ENCODE results near the gene ICAM1.
"Not testable (repeated sequence)": the region's sequence is repeated elsewhere in the genome, so short reads cannot be mapped to it uniquely, and the experiment has no call there.

Gene ICAM1

GRCh38 chr19:10277795-10278589, 7.1 kb downstream of the ICAM1 start:
- DNase-seq (ENCODE audit: low read depth in 2 of 2), result no peak

GRCh38 chr19:10278935-10279334, 8.0 kb downstream of the ICAM1 start:
- DNase-seq (ENCODE audit: low read depth in 2 of 2), result no peak

GRCh38 chr19:10279737-10280442, 9.0 kb downstream of the ICAM1 start:
- no peak for DNase-seq (ENCODE audit: low read depth in 2 of 2)

- not testable (repeated sequence) for DNase-seq (ENCODE audit: low read depth in 2 of 2)
Observed at GRCh38 chr19:10282043-10282442, 11.1 kb downstream of the ICAM1 start.

GRCh38 chr19:10283301-10284064, 12.6 kb downstream of the ICAM1 start:
- no peak for DNase-seq (ENCODE audit: low read depth in 2 of 2)

GRCh38 chr19:10284065-10284959, 13.4 kb downstream of the ICAM1 start:
- DNase-seq (ENCODE audit: low read depth in 2 of 2), result no peak

- no peak for DNase-seq (ENCODE audit: low read depth in 2 of 2)
Observed at GRCh38 chr19:10284960-10285278, 14.0 kb downstream of the ICAM1 start.

- no peak for DNase-seq (ENCODE audit: low read depth in 2 of 2)
Observed at GRCh38 chr19:10285393-10285792, 14.5 kb downstream of the ICAM1 start.

GRCh38 chr19:10286803-10287737, 16.1 kb downstream of the ICAM1 start, which contains the start of gene ICAM4:
TSS of gene ICAM4 (plus strand) at chr19:10286955. CDS start at chr19:10287013, 58 bp downstream.
- no peak for DNase-seq (ENCODE audit: low read depth in 2 of 2)

- no peak for DNase-seq (ENCODE audit: low read depth in 2 of 2)
Observed at GRCh38 chr19:10288662-10289166, 17.8 kb downstream of the ICAM1 start.

GRCh38 chr19:10289167-10289835, 18.4 kb downstream of the ICAM1 start:
- DNase-seq (ENCODE audit: low read depth in 2 of 2), result peak in 1 of 2 donors; percentile 52

GRCh38 chr19:10289836-10290356, 19.0 kb downstream of the ICAM1 start, which contains the start of gene ICAM5:
TSS of gene ICAM5 (plus strand) at chr19:10289952. CDS start at chr19:10290044, 92 bp downstream.
- DNase-seq (ENCODE audit: low read depth in 2 of 2), result no peak

- no peak for DNase-seq (ENCODE audit: low read depth in 2 of 2)
Observed at GRCh38 chr19:10290357-10290875, 19.5 kb downstream of the ICAM1 start.

GRCh38 chr19:10290876-10291553, 20.1 kb downstream of the ICAM1 start:
- DNase-seq (ENCODE audit: low read depth in 2 of 2), result no peak

- no peak for DNase-seq (ENCODE audit: low read depth in 2 of 2)
Observed at GRCh38 chr19:10291554-10292205, 20.8 kb downstream of the ICAM1 start.

GRCh38 chr19:10292206-10292788, 21.4 kb downstream of the ICAM1 start:
- DNase-seq (ENCODE audit: low read depth in 2 of 2), result peak in 1 of 2 donors; percentile 75
